Gastroesophageal sphincter (tissue), 3 donors: ENCODE data around the gene SPTB.

Source experiments
- EP300 ChIP-seq: sonication (generic); formaldehyde crosslinking; IDR thresholded peaks from one replicate; pipeline ENCODE4 v1.6.1; 2017; ENCODE audit warnings: antibody characterized with exemption, mild to moderate bottlenecking
- POLR2A ChIP-seq, 2 donors: fragments of 450-650 bp; IDR thresholded peaks; one replicate each; pipeline ENCODE4 v1.6.1; 2017; ENCODE audit warnings: antibody characterized with exemption in 2 of 2, mild to moderate bottlenecking in 2 of 2, moderate library complexity in 1 of 2
- TF ChIP-seq, protein P1 (sequence below), 4 experiments: fragments of 200-600 bp in 2 of 4; fragments of 450-650 bp in 2 of 4; sonication (generic) in 1 of 4; IDR thresholded peaks; one replicate each; pipeline ENCODE4 v1.5.1; 2017 to 2019; ENCODE audit warnings: antibody characterized with exemption in 4 of 4, mild to moderate bottlenecking in 2 of 4, moderate library complexity in 2 of 4

DNA sequence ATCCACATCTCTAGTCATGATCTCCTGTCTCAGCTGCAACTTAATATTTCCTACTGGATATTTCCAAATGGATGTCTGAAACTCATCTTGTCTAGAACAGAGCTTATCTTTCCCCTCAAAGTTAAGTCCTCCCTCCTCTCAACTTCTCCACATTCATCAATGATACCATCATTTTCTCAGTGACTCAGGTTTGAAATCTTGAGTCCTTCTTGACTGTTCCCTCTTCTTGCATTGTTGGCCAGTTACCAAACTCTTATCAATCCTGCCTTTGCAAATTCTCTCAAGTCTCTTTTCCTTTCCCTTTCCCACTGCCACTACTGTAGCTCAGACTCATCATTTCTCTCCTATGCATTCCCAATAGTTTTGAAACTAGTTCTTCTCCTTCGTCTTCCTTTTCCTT lies 20.3 kb upstream of the SPTB start:
- TF ChIP-seq, protein P1, sequence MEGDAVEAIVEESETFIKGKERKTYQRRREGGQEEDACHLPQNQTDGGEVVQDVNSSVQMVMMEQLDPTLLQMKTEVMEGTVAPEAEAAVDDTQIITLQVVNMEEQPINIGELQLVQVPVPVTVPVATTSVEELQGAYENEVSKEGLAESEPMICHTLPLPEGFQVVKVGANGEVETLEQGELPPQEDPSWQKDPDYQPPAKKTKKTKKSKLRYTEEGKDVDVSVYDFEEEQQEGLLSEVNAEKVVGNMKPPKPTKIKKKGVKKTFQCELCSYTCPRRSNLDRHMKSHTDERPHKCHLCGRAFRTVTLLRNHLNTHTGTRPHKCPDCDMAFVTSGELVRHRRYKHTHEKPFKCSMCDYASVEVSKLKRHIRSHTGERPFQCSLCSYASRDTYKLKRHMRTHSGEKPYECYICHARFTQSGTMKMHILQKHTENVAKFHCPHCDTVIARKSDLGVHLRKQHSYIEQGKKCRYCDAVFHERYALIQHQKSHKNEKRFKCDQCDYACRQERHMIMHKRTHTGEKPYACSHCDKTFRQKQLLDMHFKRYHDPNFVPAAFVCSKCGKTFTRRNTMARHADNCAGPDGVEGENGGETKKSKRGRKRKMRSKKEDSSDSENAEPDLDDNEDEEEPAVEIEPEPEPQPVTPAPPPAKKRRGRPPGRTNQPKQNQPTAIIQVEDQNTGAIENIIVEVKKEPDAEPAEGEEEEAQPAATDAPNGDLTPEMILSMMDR (IDR thresholded peaks at IDR 0.05), result no peak
- TF ChIP-seq EP300 (no peak), POLR2A (IDR thresholded peaks at IDR 0.05) (no peak)
